Spleen (tissue), 11 donors: Measurements from ENCODE around the gene ROR1. TPM values are rescaled to one million over a fixed set of nuclear protein-coding genes. Genes with fewer than 3 reads are reported as not detected.

ENCODE experiments used
- DNase-seq: peaks from one replicate; pipeline ENCODE4 v3.0.0-alpha.2; 2020
- H3K27ac ChIP-seq, 8 donors: fragments of 200-600 bp; sonication (generic) in 7 of 8; 1 replicate in 4 of 8; 2 replicates in 4 of 8; pipeline versions ENCODE4 v1.5.0 to v1.8.0; 2016 to 2021; ENCODE audit warnings: inconsistent platforms in 4 of 8, mild to moderate bottlenecking in 4 of 8, moderate library complexity in 1 of 8
- H3K27me3 ChIP-seq, 7 donors: fragments of 200-600 bp; sonication (generic) in 6 of 7; replicated peaks in 1 of 7; 1 replicate in 4 of 7; 2 replicates in 3 of 7; pipeline versions ENCODE4 v1.5.0 to v1.8.0; 2016 to 2021; ENCODE audit warnings: inconsistent platforms in 3 of 7, mild to moderate bottlenecking in 1 of 7
- H3K36me3 ChIP-seq, 6 donors: fragments of 200-600 bp; sonication (generic) in 5 of 6; 1 replicate in 4 of 6; 2 replicates in 2 of 6; pipeline versions ENCODE4 v1.5.0 to v1.8.0; 2016 to 2021; ENCODE audit warnings: inconsistent platforms in 2 of 6
- H3K4me1 ChIP-seq, 6 donors: fragments of 200-600 bp; sonication (generic) in 5 of 6; 1 replicate in 3 of 6; 2 replicates in 3 of 6; pipeline versions ENCODE4 v1.5.0 to v1.8.0; 2016 to 2021; ENCODE audit warnings: inconsistent platforms in 3 of 6
- H3K4me3 ChIP-seq, 8 donors: fragments of 200-600 bp; sonication (generic) in 7 of 8; 1 replicate in 4 of 8; 2 replicates in 4 of 8; pipeline versions ENCODE4 v1.5.0 to v1.8.0; 2016 to 2021; ENCODE audit warnings: inconsistent platforms in 4 of 8, mild to moderate bottlenecking in 4 of 8, moderate library complexity in 2 of 8
- H3K9me3 ChIP-seq, 8 donors: fragments of 200-600 bp; sonication (generic) in 7 of 8; 1 replicate in 4 of 8; 2 replicates in 4 of 8; pipeline versions ENCODE4 v1.5.0 to v1.8.0; 2016 to 2021; ENCODE audit warnings: inconsistent platforms in 4 of 8
- CTCF ChIP-seq, 11 experiments: fragments of 200-600 bp in 7 of 11; fragments of 450-650 bp in 4 of 11; sonication (generic) in 4 of 11; IDR thresholded peaks in 8 of 11; conservative IDR thresholded peaks in 3 of 11; 1 replicate in 7 of 11; 2 replicates in 4 of 11; pipeline versions ENCODE4 v1.4.0 to v1.8.0; 2016 to 2021; ENCODE audit warnings: antibody characterized with exemption in 11 of 11, inconsistent platforms in 4 of 11, mild to moderate bottlenecking in 1 of 11
- POLR2A ChIP-seq, 3 donors: fragments of 450-650 bp; IDR thresholded peaks; one replicate each; pipeline ENCODE4 v1.5.1; 2017; ENCODE audit warnings: antibody characterized with exemption in 3 of 3, mild to moderate bottlenecking in 1 of 3
- POLR2AphosphoS5 ChIP-seq, 3 donors: sonication (generic); formaldehyde crosslinking; IDR thresholded peaks; one replicate each; pipeline ENCODE4 v1.5.1; 2017; ENCODE audit warnings: antibody characterized with exemption in 3 of 3
- WGBS, 5 donors: extraction: QIAGEN DNeasy Blood & Tissue Kit in 3 of 5; methylation state at CpG; one replicate each; pipeline versions ENCODE4 v1.1.5 to v1.1.7; 2013 to 2018; 5-methylcytosine and 5-hydroxymethylcytosine counted together
- intact Hi-C: fragments of 100-400 bp; cut with DNase I; formaldehyde crosslinking; loops from one replicate; pipeline ENCODE4 v1.15.0; 2023; ENCODE audit warnings: low total_unique reads
- polyA plus RNA-seq, 3 donors: library from polyadenylated mRNA; stranded (reverse); fragments of 200-250 nt; gene quantifications; one replicate each; pipeline ENCODE4 v1.2.1, GENCODE V29; 2013
- total RNA-seq, 7 donors: library from RNA; depleted of rRNA in 3 of 7; stranded (reverse); fragments of >200 nt in 3 of 7; fragmentation: NEBNext Ultra II Directional in 4 of 7; extraction: Animal tissue kit (Norgen Biotek cat#: 25700) in 4 of 7; gene quantifications; one replicate each; pipeline versions ENCODE4 v1.1.0 to v1.2.1, GENCODE V29; 2016 to 2021
- donor health status: healthy with polysubstance abuse.
- donor health status: DM: no; HTN: no; CAD: no; lungs with moderate emphysema.
- donor health status: DM: no; HTN: no; CAD: no.
- donor health status: Bipolar disorder and iron deficiency.
- donor health status: healthy.
- donor health status: DM: no; HTN: no; CAD: no.
- donor health status: DM: yes; HTN: yes; CAD: no.

Gene ROR1
- total and polyA plus RNA-seq, 10 donors, result 0.43 to 12.3 (median 6.4) TPM

GRCh38 chr1:64129701-64130100, 355.9 kb downstream of the ROR1 start:
- whole genome bisulfite sequencing, 5 donors, result 78 to 91% (median 79%) methylated on average over 5 of the region's 5 CpGs
- H3K9me3 ChIP-seq, result no peaks in the 10 kb centered on the region
- H3K27me3 ChIP-seq, result no peaks in the 10 kb centered on the region
- peaks cover 0 to 16% (median 0%) of the 10 kb centered on the region in 6 donors for H3K4me1 ChIP-seq
- TF ChIP-seq POLR2AphosphoS5 (IDR thresholded peaks at IDR 0.05), result no peak
- TF ChIP-seq POLR2A (IDR thresholded peaks at IDR 0.05), result no peak
- TF ChIP-seq CTCF (IDR thresholded peaks at IDR 0.05 in 8 of 11, conservative IDR thresholded peaks at IDR 0.05 in 3 of 11), result no peak
- no peak overlapping the region for H3K4me3 ChIP-seq
- no peaks in the 10 kb centered on the region for H3K36me3 ChIP-seq
- no peak for DNase-seq
- no peak overlapping the region for H3K27ac ChIP-seq
- intact Hi-C loops, result no loop called here

GRCh38 chr1:64131155-64131554, 357.3 kb downstream of the ROR1 start:
- H3K4me3 ChIP-seq, result no peak overlapping the region
- no peaks in the 10 kb centered on the region for H3K27me3 ChIP-seq
- H3K27ac ChIP-seq, result no peak overlapping the region
- H3K4me1 ChIP-seq, result peaks cover 0 to 16% (median 0%) of the 10 kb centered on the region in 6 donors
- no peaks in the 10 kb centered on the region for H3K36me3 ChIP-seq
- TF ChIP-seq POLR2A (IDR thresholded peaks at IDR 0.05) (no peak), CTCF (IDR thresholded peaks at IDR 0.05 in 8 of 11, conservative IDR thresholded peaks at IDR 0.05 in 3 of 11) (no peak), POLR2AphosphoS5 (IDR thresholded peaks at IDR 0.05) (no peak)
- H3K9me3 ChIP-seq, result no peaks in the 10 kb centered on the region
- intact Hi-C loops, result no loop called here
- WGBS, 5 donors, result 73 to 84% (median 80%) methylated on average over 2 of the region's 2 CpGs
- no peak for DNase-seq

GRCh38 chr1:64133036-64133435, 359.2 kb downstream of the ROR1 start:
- intact Hi-C loops, result no loop called here
- WGBS, 5 donors, result 42 to 79% (median 54%) methylated on average over 5 of the region's 5 CpGs

More at GRCh38 chr1:64133036-64133435, 359.2 kb downstream of the ROR1 start:
- H3K36me3 ChIP-seq, result no peaks in the 10 kb centered on the region
- H3K4me1 ChIP-seq, result peaks cover 0 to 21% (median 0%) of the 10 kb centered on the region in 6 donors
- H3K27me3 ChIP-seq, result no peaks in the 10 kb centered on the region
- peak overlapping the region in 1 of 8 donors; percentile 25 for H3K27ac ChIP-seq
- H3K9me3 ChIP-seq, result no peaks in the 10 kb centered on the region
- H3K4me3 ChIP-seq, result no peak overlapping the region
- TF ChIP-seq CTCF (IDR thresholded peaks at IDR 0.05 in 8 of 11, conservative IDR thresholded peaks at IDR 0.05 in 3 of 11) (no peak), POLR2AphosphoS5 (IDR thresholded peaks at IDR 0.05) (no peak), POLR2A (IDR thresholded peaks at IDR 0.05) (no peak)
- DNase-seq, result no peak
